NCI-H2081 (cell line): ENCODE data around the gene LGR6.
"Not testable (repeated sequence)": the region's sequence is repeated elsewhere in the genome, so short reads cannot be mapped to it uniquely, and the experiment has no call there.

ENCODE experiments used
- DNase-seq, 2 experiments: peaks; one replicate each; lab custom pipeline; 2025; lab: John Stamatoyannopoulos, UW

Gene LGR6

DNA sequence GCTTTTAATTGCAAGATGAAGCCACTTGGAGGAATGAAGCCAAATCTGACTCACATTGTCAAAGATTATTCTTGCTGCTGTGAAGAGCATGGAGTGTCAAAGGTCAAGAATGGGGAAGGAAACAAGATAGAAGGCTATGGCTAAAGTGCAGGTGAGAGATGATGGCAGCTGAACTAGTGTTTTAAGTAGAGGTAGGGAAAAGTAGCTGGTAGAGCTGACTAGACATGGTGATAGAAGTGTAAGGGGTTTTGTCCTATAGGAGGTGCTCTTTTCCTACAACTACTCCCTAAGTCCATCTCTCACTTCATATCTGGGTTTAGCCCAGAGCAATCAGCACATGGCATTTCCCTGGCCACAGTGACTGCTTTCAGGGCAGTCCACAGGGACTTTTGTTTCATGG lies 136.3 kb downstream of the LGR6 start:
- DNase-seq, result no peak

GRCh38 chr1:202333861-202334260 lies 140.3 kb downstream of the LGR6 start:
- no peak for DNase-seq

DNA sequence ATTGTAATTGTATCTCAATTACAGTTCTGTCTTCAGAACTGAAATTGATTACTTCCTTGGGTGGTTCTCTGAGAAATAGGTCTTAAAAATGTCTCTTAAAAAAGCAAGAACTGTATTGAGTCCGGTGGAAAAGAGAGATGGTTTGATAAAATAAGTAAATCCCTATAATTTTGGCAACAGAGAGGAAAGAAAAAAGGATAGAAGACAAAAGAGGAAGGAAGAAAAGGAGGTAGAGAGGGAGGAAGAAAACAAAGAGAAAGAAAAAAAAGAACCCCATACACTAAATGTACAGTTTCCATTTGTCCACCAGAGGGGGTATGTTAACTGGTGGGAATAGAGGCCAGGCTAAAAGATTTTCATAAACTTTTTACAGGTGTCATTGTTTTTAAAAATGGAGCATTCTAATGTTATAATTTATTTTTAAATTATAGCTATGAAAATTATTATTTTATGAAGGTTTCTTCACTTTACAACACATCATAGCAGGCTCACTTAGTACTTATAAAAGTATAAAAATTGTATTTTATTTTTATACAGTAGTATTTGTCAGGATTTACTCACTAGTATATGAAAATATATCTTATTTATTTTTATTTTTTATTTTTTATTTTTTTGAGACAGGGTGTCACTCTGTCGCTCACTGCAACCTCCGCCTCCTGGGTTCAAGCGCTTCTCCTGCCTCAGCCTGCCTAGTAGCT lies 150.2 kb downstream of the LGR6 start:
- peak; percentile 73 to 80 for DNase-seq

GRCh38 chr1:202348005-202348508 lies 154.5 kb downstream of the LGR6 start:
- no peak for DNase-seq

- peak; percentile 99 to 100 for DNase-seq
These were observed 155.1 kb downstream of the LGR6 start, which contains the start of gene PPP1R12B for GRCh38 chr1:202348509-202349205. Gene PPP1R12B (plus strand): TSS chr1:202348699. CDS start chr1:202348852, 153 bp downstream.

DNA sequence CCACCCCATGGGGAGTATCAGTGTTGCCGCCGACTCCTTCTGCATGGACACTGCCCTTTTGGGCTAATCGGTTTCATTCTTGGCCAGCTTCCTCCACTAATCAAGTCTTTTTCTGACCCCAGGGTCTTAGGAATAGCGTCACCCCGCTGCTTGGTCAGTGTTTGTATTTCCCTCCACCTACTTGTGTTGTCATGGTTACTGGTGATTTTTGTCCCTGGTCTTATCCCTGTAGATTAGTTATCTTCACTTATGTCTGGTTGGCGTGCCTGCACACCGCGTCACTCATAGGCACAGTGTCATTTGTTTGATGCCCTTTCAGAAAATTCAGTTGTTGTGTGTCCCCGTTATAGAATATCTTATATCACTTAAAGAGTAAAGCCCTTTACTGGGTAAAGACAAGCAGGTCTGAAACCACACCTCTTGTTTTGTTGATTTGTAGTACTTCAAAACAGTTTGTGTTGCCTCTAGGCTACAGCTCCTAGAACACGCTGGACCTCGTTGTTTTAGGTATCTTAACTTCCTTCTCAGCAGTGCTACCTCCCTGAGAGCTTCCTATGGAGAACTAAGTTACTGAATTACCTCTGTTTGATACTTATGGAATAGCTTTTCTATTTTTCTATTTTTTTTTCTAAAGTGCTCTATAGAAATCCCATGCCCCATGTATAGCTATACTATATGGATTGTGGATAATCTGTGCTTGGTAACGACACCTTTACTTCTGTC lies 155.8 kb downstream of the LGR6 start:
- DNase-seq, result no peak

DNA sequence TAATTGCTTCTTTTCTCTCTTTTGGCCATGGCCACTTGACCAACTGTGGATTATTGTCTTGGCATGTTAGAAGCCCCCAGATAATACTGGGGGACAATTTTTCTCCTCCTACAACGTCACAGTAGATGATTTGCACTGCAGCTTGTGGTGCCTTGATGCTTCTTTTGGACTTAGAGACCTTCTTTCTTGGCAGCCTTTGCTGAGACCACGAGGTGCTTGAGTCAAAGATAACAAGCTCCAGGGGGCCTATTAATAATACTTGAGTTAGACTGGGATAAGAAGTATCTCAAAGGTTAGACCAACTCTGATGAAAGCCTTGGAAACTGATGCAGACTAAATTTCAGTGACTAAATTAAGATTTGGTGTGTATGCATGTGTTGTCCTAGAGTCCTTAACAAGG lies 158.1 kb downstream of the LGR6 start:
- DNase-seq, result no peak

DNA sequence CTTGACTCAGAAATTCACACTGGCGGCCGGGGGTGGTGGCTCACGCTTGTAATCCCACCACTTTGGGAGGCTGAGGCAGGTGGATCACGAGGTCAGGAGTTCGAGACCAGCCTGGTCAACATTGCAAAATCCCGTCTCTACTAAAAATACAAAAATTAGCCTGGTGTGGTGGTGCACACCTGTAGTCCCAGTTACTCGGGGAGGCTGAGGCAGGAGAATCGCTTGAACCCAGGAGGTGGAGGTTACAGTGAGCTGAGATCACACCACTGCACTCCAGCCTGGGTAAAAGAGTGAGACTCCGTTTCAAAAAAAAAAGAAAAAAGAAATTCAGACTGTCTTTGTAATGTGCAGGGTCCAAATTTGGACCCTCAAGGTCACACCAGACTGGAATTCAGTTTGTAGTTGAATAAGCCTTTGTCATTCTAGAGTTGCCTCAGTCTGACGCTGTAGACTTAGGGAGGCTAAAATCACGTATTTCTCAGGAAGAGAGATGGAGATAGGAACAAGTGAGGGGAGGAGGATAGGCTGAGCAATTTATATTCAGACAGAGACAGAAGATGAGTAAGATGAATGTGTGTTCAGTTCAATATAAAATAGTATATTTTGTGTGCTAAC lies 159.1 kb downstream of the LGR6 start:
- not testable (repeated sequence) for DNase-seq

DNA sequence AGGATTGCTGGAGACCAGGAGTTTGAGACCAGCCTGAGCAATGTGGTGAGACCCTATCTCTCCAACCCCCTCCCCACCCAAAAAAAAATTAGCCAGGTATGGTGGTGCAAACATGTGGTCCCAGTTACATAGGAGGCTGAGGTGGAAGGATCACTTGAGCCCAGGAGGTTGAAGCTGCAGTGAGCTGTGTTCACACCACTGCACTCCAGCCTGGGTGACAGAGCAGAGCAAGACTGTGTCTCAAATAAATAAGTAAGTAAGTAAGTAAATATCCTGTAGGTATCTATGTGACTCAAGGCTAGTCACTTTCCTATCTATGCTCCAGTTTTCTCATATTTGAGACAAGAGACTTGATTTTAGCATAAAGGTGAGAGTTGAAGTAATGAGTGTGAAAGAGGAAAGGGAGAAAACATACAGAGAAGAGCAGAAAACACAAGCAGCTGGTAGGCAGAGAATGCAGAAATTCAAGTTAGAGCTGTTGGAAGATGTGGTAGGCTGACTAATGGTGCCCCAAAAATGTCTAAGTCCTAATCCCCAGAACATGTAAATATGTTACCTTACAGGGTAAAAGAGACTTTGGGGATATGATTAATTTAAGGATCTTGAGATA lies 162.4 kb downstream of the LGR6 start:
- DNase-seq, result no peak

- DNase-seq, result no peak
These were observed 163.9 kb downstream of the LGR6 start for GRCh38 chr1:202357506-202357905.

DNA sequence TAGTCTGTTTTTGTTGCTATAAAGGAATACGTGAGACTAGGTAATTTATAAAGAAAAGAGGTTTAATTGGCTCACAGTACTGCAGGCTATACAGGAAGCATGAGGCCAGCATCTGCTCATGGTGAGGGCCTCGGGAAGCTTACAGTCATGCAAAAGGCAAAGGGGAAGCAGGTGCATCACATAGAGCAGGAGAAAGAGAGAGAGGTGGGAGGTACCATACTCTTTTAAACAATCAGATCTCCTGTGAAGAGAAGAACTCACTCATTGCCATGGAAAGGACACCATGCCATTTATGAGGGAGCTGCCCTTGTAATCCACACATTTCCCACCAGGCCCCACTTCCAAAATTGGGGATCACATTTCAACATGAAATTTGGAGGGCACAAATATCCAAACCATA lies 167.6 kb downstream of the LGR6 start:
- DNase-seq, result no peak

DNA sequence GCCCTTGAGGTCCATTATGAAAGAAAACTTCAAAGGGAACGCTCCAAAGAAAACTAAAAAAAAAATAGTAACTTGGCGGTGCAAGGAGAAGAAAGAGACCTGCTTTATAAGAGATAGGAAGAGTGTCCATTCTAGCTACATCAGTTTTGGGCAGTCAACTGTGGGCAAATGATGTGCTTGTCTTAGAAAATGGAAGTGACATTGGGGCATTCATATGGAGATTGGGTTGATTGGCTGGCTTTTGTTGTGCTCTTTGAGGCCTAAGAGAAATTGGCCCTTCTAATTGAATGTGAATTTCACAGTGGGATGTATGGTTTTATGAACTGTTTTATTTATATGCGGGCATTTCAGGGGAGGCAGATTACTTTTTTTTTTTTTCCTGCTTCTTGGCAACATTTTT lies 168.1 kb downstream of the LGR6 start:
- no peak for DNase-seq

DNA sequence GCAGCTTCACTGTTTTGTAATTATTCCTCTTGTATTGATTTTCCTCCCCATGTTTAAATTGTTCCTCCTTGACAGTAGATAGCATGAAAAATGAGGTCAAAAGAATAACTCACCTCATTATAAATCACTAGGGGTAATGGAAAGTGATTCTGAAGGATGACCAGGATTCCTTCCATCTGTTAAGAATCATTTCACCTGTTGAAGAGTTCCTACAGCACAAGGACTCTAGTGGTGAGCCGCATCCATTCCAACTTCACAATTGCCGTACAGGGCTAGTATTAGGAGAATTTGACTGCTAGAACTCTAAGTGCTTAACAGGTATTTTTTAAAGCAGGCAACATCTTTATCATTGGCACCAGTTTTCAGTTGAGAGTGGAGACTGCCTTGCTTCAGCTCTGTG lies 168.6 kb downstream of the LGR6 start:
- no peak for DNase-seq

GRCh38 chr1:202365092-202365815 lies 171.7 kb downstream of the LGR6 start:
- DNase-seq, result no peak

DNA sequence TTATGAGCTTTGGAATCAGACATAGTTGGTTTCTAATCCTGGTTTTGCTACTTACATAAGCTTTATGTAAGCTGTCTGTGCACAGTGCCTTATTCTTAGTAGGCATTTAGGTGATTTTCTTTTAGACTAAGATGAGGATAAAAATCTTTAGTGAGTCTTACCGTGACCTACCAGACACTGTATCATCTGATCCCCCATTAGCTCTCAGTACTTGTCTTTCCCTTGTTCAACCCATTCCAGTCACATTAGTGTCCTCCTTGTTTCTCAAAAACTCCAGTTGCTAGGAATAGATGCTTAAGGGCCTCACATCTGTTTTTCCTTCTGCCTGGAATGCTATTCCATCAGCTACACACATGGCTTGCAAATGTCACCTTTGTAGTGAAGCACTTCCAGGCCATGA lies 173.7 kb downstream of the LGR6 start:
- DNase-seq, result no peak
